Measurements from ENCODE around the gene L1CAM. TPM values are rescaled to one million over a fixed set of nuclear protein-coding genes. Genes with fewer than 3 reads are reported as not detected.

Gene L1CAM
- total RNA-seq, 8 experiments from 2014 or later: 0.87 to 147 (median 96.4) TPM

- Histone ChIP-seq H3K27ac (peak overlapping the region; percentile 87 to 95), H3K4me1 (replicated peaks in 1 of 2) (peaks cover 14 to 15% of the 10 kb centered on the region in 2 donors), H3K4me3 (peak overlapping the region; percentile 54 to 86 (median 67))
- in situ Hi-C loops (cut with MboI; ENCODE audit: low pct_unique_long_range_greater_than_20kb in 2 of 9, low sequenced_read_pairs in 9 of 9, unreplicated experiment in 9 of 9): no loop called here
- peak in 5 of 8 experiments; percentile 57 to 71 (median 64) for ATAC-seq (replicated peaks in 6 of 8)
- WGBS, 10 experiments: 0% methylated on average over 1 of the region's 102 CpGs; no CpG with 5 or more reads in 9 of the 10 experiments
Measured at GRCh38 chrX:153830640-153831428, 55.1 kb downstream of the L1CAM start.

GRCh38 chrX:153829799-153830639, 56.0 kb downstream of the L1CAM start, which contains the start of gene PDZD4:
PDZD4 (minus strand) TSS chrX:153830544; CDS start chrX:153830298, 246 bp downstream.
- Histone ChIP-seq H3K27ac (peak within 1 kb of the TSS; percentile 87 to 95), H3K4me1 (replicated peaks in 1 of 2) (peaks cover 14 to 15% of the 10 kb centered on the region in 2 donors), H3K4me3 (peak within 1 kb of the TSS; percentile 54 to 86 (median 67))
- no CpG with 5 or more reads among the region's 97 CpGs for WGBS, 10 experiments
- in situ Hi-C loops (cut with MboI; ENCODE audit: low pct_unique_long_range_greater_than_20kb in 2 of 9, low sequenced_read_pairs in 9 of 9, unreplicated experiment in 9 of 9): no loop called here
- ATAC-seq (replicated peaks in 6 of 8): peak in 6 of 8 experiments; percentile 14 to 49 (median 45)

GRCh38 chrX:153829549-153829798, 56.5 kb downstream of the L1CAM start:
- H3K4me1 ChIP-seq (replicated peaks in 1 of 2): peaks cover 14 to 15% of the 10 kb centered on the region in 2 donors
- H3K4me3 ChIP-seq: peak overlapping the region; percentile 54 to 86 (median 67)
- in situ Hi-C loops (cut with MboI; ENCODE audit: low pct_unique_long_range_greater_than_20kb in 2 of 9, low sequenced_read_pairs in 9 of 9, unreplicated experiment in 9 of 9): no loop called here
- ATAC-seq (replicated peaks in 6 of 8): peak in 2 of 8 experiments; percentile 10 to 13
- no CpG with 5 or more reads among the region's 27 CpGs for WGBS, 10 experiments
- H3K27ac ChIP-seq: peak overlapping the region; percentile 87 to 95

GRCh38 chrX:153828723-153829548, 57.0 kb downstream of the L1CAM start:
- peak overlapping the region; percentile 87 to 95 for H3K27ac ChIP-seq
- peak in 7 of 8 experiments; percentile 3 to 60 (median 27) for ATAC-seq (replicated peaks in 6 of 8)
- peaks cover 14 to 15% of the 10 kb centered on the region in 2 donors for H3K4me1 ChIP-seq (replicated peaks in 1 of 2)
- in situ Hi-C loops (cut with MboI; ENCODE audit: low pct_unique_long_range_greater_than_20kb in 2 of 9, low sequenced_read_pairs in 9 of 9, unreplicated experiment in 9 of 9): no loop called here
- H3K4me3 ChIP-seq: peak overlapping the region; percentile 54 to 86 (median 67)
- WGBS, 10 experiments: 0 to 48% (median 10%) methylated on average over 2 to 5 of the region's 50 CpGs; no CpG with 5 or more reads in 7 of the 10 experiments

DNA sequence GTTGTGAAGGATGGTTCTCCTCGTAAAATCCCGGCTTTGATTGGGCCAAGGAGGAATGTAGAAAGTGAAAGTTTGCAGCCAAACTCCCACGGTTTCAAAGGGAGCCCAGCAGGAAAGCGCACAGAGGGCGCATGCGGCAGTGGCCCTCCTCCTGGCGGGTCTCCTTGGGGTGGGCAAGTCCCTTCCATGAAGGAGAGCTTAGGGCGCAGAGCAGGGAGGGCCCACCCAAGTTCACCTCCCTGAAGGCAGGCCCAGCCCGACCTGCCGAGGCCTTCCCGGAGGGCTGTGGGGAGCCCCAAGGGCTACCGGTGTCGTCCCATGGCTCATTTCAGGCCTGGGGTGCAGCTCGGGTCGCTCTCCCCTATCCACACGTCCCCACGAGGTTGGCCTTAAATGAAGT, 57.7 kb downstream of the L1CAM start:
- Histone ChIP-seq H3K4me1 (replicated peaks in 1 of 2) (peaks cover 14 to 15% of the 10 kb centered on the region in 2 donors), H3K4me3 (peak overlapping the region; percentile 54 to 86 (median 67)), H3K27ac (peak overlapping the region in 1 of 2 donors; percentile 27)
- no peak for ATAC-seq (replicated peaks in 6 of 8)
- WGBS, 10 experiments: 42 to 66% methylated on average over 3 to 14 of the region's 17 CpGs; no CpG with 5 or more reads in 8 of the 10 experiments
- in situ Hi-C loops (cut with MboI; ENCODE audit: low pct_unique_long_range_greater_than_20kb in 2 of 9, low sequenced_read_pairs in 9 of 9, unreplicated experiment in 9 of 9): no loop called here

- peak overlapping the region in 4 of 5 donors; percentile 65 to 86 (median 76) for H3K4me3 ChIP-seq
- peaks cover 14 to 15% of the 10 kb centered on the region in 2 donors for H3K4me1 ChIP-seq (replicated peaks in 1 of 2)
- ATAC-seq (replicated peaks in 6 of 8): no peak
- in situ Hi-C loops (cut with MboI; ENCODE audit: low pct_unique_long_range_greater_than_20kb in 2 of 9, low sequenced_read_pairs in 9 of 9, unreplicated experiment in 9 of 9): no loop called here
- 42 to 100% (median 100%) methylated on average over 1 to 5 of the region's 9 CpGs; no CpG with 5 or more reads in 7 of the 10 experiments for WGBS, 10 experiments
- H3K27ac ChIP-seq: no peak overlapping the region
Measured at GRCh38 chrX:153827903-153828302, 58.1 kb downstream of the L1CAM start.

DNA sequence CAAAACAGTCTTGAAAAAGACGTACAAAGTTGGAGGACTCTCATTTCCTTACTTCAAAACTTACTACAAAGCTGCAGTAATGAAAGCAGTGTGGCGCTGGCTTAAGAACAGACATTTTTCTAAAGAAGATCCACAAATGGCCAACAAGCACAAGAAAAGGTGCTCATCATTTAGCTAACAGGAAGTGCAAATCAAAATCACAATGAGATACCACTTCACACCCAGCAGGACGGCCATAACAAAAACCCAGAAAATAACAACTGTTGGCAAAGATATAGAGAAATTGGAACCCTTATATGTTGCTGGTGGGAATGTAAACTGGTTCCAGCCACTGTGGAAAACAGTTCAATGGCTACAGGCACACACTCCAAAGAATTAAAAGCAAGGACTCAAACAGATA, 59.0 kb downstream of the L1CAM start:
- Histone ChIP-seq H3K4me1 (replicated peaks in 1 of 2) (peaks cover 17% of the 10 kb centered on the region in 2 donors), H3K27ac (no peak overlapping the region), H3K4me3 (no peak overlapping the region)
- WGBS, 10 experiments: 17 to 83% (median 58%) methylated on average over 1 to 3 of the region's 3 CpGs; no CpG with 5 or more reads in 3 of the 10 experiments
- in situ Hi-C loops (cut with MboI; ENCODE audit: low pct_unique_long_range_greater_than_20kb in 2 of 9, low sequenced_read_pairs in 9 of 9, unreplicated experiment in 9 of 9): no loop called here
- ATAC-seq (replicated peaks in 6 of 8): no peak

DNA sequence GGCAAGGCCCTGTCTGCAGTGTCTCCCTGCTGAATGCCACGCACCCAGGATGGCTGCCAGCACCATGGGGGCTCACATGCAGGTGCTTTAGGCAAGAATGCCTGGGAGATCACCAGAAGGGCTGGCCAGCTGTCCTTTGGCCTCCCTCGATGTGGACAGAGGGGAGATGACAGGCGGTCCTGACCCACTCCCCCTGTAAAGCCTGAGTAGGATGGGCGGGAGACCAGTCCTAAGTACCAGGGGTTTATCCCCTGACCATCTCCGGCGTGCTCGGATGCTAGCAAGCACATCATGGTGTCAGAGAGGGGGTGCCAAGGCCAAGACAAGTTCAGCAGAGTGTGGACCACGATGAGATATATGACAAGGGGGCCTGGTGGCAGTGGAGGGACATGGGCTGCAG, 60.9 kb downstream of the L1CAM start:
- ATAC-seq (replicated peaks in 6 of 8): no peak
- WGBS, 10 experiments: 67 to 100% methylated on average over 1 of the region's 8 CpGs; no CpG with 5 or more reads in 8 of the 10 experiments
- in situ Hi-C loops (cut with MboI; ENCODE audit: low pct_unique_long_range_greater_than_20kb in 2 of 9, low sequenced_read_pairs in 9 of 9, unreplicated experiment in 9 of 9): no loop called here
- Histone ChIP-seq H3K4me1 (replicated peaks in 1 of 2) (peaks cover 19 to 27% of the 10 kb centered on the region in 2 donors), H3K27ac (no peak overlapping the region), H3K4me3 (no peak overlapping the region)

DNA sequence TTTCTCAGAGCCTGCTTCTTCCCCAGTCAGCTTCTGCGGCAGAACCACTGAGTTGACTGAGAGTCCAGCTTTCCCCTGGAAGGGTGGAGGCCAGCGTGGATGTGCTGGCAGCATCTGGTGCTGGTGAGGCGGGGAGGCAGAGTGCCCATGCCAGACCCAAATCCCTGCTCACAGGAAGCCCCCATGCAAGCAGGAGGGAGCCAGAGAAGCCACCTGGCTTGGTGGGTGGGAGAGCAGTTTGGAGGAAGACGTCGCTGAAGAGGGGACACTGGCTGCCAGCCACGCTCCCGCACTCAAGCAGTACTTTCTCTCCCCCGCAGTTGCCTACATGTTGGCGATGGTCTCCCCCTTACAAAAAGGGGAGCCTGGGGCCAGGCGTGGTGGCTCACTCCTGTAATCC, 61.6 kb downstream of the L1CAM start:
- Histone ChIP-seq H3K27ac (no peak overlapping the region), H3K4me1 (replicated peaks in 1 of 2) (peaks cover 26 to 33% of the 10 kb centered on the region in 2 donors), H3K4me3 (no peak overlapping the region)
- 0 to 93% (median 72%) methylated on average over 1 to 6 of the region's 10 CpGs; no CpG with 5 or more reads in 7 of the 10 experiments for WGBS, 10 experiments
- ATAC-seq (replicated peaks in 6 of 8): no peak
- in situ Hi-C loops (cut with MboI; ENCODE audit: low pct_unique_long_range_greater_than_20kb in 2 of 9, low sequenced_read_pairs in 9 of 9, unreplicated experiment in 9 of 9): no loop called here

GRCh38 chrX:153821066-153821465, 64.9 kb downstream of the L1CAM start:
- WGBS, 10 experiments: 34 to 80% methylated on average over 1 to 4 of the region's 9 CpGs; no CpG with 5 or more reads in 8 of the 10 experiments
- H3K4me1 ChIP-seq (replicated peaks in 1 of 2): peaks cover 42 to 46% of the 10 kb centered on the region in 2 donors
- ATAC-seq (replicated peaks in 6 of 8): no peak
- H3K4me3 ChIP-seq: no peak overlapping the region
- in situ Hi-C loops (cut with MboI; ENCODE audit: low pct_unique_long_range_greater_than_20kb in 2 of 9, low sequenced_read_pairs in 9 of 9, unreplicated experiment in 9 of 9): no loop called here
- H3K27ac ChIP-seq: peak overlapping the region; percentile 7 to 23

DNA sequence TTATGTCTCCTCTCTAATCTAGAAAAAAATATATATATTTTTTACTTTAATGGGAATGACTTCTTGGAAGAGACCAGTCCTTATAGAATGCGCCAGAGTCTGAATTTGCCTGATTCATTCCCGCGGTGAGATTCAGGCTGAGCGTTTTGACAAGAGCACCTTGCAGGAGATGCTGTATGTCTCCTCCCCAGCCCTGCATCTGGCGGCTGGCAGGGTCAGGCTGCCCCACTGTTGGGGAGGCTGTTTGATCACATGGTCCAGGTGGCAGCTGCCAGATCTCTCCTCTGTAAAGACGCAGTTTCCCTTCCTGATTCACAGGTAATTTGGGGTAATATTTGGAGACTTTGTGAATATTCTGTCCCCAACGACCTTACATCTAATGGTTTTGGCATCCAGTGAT, 65.4 kb downstream of the L1CAM start:
- ATAC-seq (replicated peaks in 6 of 8): no peak
- 59 to 100% (median 93%) methylated on average over 1 to 5 of the region's 7 CpGs; no CpG with 5 or more reads in 5 of the 10 experiments for WGBS, 10 experiments
- H3K27ac ChIP-seq: peak overlapping the region; percentile 7 to 23
- in situ Hi-C loops (cut with MboI; ENCODE audit: low pct_unique_long_range_greater_than_20kb in 2 of 9, low sequenced_read_pairs in 9 of 9, unreplicated experiment in 9 of 9): no loop called here
- H3K4me3 ChIP-seq: no peak overlapping the region
- H3K4me1 ChIP-seq (replicated peaks in 1 of 2): peaks cover 42 to 46% of the 10 kb centered on the region in 2 donors

GRCh38 chrX:153819384-153820040, 66.5 kb downstream of the L1CAM start:
- peak in 7 of 8 experiments; percentile 17 to 48 (median 33) for ATAC-seq (replicated peaks in 6 of 8)
- in situ Hi-C loops (cut with MboI; ENCODE audit: low pct_unique_long_range_greater_than_20kb in 2 of 9, low sequenced_read_pairs in 9 of 9, unreplicated experiment in 9 of 9): no loop called here
- Histone ChIP-seq H3K27ac (peak overlapping the region; percentile 85 to 88), H3K4me3 (peak overlapping the region; percentile 27 to 43 (median 35)), H3K4me1 (replicated peaks in 1 of 2) (peaks cover 42 to 46% of the 10 kb centered on the region in 2 donors)
- WGBS, 10 experiments: 0 to 75% (median 24%) methylated on average over 1 to 6 of the region's 23 CpGs; no CpG with 5 or more reads in 6 of the 10 experiments
